Fibroblast of gingiva (primary cell): ENCODE data around the gene FLCN.

ENCODE experiments used
- DNase-seq: peaks from one replicate; pipeline ENCODE4 v3.0.0-alpha.2; 2011; ENCODE audit warnings: low read depth

The FLCN gene

GRCh38 chr17:17167356-17167755 lies 69.6 kb downstream of the FLCN start:
- DNase-seq, result no peak

DNA sequence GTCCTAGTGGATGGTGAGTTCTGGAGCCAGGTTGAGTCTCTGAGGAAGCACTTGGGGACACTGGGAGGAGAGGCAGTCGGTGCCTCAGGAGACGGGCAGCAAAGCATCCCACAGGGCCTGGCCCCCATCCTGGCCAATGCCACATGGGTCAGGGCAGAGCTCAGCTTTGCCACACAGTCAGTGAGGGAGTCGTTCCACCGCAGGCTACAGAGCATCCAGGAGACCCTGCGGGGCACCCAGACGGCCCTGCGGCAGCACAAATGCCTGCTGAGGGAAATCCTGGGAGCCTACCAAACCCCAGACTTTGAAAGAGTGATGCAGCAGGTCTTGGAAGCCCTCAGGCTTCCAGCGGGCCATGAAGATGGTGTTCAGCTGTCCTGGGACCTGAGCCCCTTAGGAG lies 70.5 kb downstream of the FLCN start:
- DNase-seq, result no peak

GRCh38 chr17:17165666-17166308 lies 71.2 kb downstream of the FLCN start:
- DNase-seq, result no peak

- no peak for DNase-seq
Measured at GRCh38 chr17:17164676-17165075, 72.3 kb downstream of the FLCN start.

DNA sequence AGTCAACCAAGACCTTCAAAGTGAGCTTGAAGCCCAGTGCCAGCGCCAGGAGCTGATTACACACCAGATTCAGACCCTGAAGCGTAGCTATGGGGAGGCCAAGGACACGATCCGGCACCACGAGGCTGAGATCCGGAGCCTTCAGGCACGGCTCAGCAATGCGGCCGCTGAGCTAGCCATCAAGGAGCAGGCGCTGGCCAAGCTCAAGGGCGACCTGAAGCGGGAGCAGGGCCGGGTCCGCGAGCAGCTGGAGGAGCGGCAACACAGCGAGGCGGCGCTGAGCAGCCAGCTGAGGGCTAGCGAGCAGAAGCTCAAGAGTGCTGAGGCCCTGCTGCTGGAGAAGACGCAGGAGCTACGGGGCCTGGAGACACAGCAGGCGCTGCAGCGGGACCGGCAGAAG lies 72.8 kb downstream of the FLCN start:
- DNase-seq, result no peak
